Stomach (tissue), 4 donors: ENCODE measurements around the gene DPM3.
"Not testable (repeated sequence)": the region's sequence is repeated elsewhere in the genome, so short reads cannot be mapped to it uniquely, and the experiment has no call there.

ENCODE experiments used
- CTCF ChIP-seq, 7 experiments: fragments of 450-650 bp in 4 of 7; fragments of 200-600 bp in 3 of 7; sonication (generic) in 3 of 7; IDR thresholded peaks; one replicate each; pipeline ENCODE4 v1.5.1; 2016 to 2019; ENCODE audit warnings: antibody characterized with exemption in 7 of 7, control low read depth in 2 of 7, mild to moderate bottlenecking in 1 of 7
- POLR2A ChIP-seq, 4 donors: fragments of 450-650 bp; IDR thresholded peaks; one replicate each; pipeline ENCODE4 v1.6.1; 2016; ENCODE audit warnings: antibody characterized with exemption in 4 of 4, control low read depth in 2 of 4, mild to moderate bottlenecking in 1 of 4, moderate library complexity in 1 of 4
- POLR2AphosphoS5 ChIP-seq, 3 donors: sonication (generic); formaldehyde crosslinking; IDR thresholded peaks; one replicate each; pipeline ENCODE4 v1.6.1; 2016; ENCODE audit warnings: antibody characterized with exemption in 3 of 3

GRCh38 chr1:155118090-155118489 is 22.2 kb downstream of the DPM3 start:
- not testable (repeated sequence) for TF ChIP-seq CTCF, POLR2AphosphoS5, POLR2A (IDR thresholded peaks at IDR 0.05)
